ENCODE measurements around the gene FAP. TPM values are rescaled to one million over a fixed set of nuclear protein-coding genes. Genes with fewer than 3 reads are reported as not detected.
A peak's percentile ranks its signal among the peaks of the same experiment; 100 is the strongest.

Gene FAP
- total RNA-seq, 1 donor from 2014 or later = 50.0 TPM

DNA sequence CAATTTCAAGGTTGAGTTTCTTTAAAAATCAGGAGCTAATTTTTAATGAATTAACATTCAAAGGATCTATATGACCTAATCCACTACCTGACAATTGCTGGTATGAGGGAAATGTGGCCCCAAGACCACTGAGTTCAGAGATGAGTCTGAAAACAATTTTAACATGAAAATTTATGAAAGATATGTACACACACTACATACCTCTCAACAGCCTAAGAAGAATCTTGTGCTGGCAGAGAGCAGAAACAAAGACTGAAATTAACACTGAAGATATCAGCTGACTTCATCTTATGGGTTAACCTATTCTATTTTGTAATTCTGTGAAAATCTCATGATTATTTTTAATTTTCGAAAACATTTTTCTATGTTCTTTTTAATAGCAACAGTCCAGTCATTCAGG lies 1.7 kb downstream of the FAP start:
- DNase-seq = no peak

DNA sequence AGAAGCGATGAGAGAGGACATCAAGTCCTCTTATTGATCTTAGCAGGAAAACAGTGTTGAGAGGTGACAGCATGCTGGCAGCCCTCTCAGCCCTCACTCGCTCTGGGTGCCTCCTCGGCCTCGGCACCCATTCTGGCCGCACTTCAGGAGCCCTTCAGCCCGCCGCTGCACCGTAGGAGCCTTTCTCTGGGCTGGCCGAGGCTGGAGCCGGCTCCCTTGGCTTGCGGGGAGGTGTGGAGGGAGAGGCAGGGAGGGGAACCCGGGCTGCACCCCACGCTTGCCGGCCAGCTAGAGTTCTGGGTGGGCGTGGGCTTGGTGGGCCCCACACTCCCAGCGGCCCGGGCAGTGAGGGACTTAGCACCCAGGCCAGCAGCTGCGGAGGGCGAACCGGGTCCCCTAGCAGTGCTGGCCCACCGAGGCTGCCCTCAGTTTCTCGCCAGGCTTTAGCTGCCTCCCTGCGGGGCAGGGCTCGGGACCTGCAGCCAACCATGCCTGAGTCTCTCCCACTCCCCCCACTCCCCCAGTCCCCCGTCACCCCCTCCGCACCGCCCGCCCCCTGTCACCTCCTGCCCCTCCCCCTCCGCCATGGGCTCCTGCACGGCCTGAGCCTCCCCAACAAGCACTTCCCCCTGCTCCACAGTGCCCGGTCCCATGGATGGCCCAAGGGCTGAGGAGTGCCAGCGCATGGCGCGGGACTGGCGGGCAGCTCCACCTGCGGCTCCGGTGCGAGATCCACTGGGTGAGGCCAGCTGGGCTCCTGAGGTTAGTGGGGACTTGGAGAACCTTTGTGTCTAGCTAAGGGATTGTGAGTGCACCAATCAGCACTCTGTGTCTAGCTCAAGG lies 8.4 kb downstream of the FAP start:
- DNase-seq = no peak

DNA sequence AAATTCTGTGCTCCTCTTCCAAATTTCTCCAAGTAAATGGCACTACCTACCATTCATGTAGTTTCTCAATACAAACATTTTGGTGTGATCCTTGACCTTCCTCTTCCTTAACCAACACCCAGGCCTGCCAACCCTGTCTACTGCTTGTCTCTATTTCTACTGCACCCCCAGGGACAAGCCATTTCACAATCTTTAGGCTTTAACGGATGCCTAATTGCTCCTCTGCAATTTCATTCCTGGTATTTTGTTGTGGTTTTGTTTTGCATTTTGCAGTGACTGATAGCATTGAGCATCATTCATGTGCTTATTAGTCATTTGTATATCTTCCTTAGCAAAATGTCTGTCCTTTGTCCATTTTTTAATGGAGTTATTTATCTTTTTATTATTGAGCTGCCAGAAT lies 10.0 kb downstream of the FAP start:
- no peak for DNase-seq

DNA sequence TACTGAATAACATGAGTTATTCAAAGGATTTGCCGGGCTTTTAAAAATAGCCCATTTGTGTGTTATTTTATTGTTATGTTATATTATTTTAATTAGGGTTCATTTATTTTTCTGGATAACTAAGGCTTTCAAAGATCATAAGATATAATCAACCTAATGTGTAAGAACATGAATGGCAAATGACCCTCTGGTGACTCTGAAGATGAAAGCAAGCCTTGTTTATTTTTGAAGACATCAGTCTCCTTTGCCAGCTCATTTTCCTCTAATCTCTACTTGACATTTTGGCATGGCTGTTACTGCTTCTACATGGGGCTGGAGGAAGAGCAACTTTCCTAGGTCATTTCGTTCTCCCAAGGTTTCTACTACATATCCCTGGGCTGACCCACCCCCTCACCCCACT lies 10.6 kb downstream of the FAP start:
- no peak for DNase-seq

DNA sequence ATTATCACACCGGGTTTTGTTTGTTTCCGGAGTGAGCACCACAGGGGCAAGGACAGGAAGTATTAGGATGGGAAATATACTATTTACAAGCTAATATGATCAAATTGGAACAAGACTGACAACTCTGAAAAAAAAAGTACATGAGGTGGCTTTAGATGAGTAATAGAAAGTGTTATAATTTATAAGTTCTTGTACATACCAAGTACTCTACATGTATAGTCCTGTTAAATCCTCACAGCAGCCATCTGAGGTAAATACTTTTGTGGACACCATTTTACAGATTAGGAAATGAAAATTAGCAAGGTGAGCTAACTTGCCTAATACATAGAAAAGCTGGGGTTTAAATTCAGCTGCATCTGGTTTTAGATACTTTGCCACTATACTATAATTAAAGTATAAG lies 11.2 kb downstream of the FAP start:
- DNase-seq = no peak

DNA sequence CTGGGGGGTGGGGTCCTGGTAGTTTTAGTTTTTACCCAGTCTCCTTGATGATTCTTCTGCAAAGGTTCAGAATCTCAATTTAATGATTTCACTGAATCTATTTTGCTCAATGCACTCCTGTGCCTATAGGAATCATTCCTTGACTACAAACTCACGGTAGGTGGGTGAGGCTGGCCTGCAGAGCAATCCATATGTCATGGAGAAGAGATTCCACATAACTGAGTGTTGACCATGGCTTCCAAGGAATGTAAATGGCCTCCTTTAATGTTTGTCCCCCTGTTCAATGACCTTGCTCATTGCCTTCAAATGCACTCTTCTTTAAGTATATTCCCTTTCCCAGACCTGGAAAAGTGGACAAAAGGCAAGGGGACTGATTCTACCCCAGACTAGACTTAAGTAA lies 12.5 kb downstream of the FAP start:
- no peak for DNase-seq

DNA sequence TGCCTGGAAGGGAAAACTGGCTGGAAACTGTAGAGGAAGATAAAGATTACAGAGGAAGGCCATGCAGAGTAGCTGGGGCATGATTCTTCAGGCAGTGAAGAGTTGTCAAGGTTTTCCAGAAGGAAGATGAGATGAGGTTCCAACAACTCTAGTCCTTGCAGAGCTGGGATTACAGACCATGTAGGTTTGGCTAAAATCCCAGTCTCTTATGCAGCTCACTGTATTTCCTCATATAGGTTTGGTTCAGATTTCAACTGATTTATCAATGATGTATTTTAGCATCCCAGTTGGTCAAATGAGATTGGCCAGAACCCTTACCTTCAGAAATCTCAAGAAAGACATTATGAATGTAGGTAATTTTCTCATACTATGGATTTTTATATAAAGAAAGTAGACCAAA lies 16.4 kb downstream of the FAP start:
- no peak for DNase-seq

DNA sequence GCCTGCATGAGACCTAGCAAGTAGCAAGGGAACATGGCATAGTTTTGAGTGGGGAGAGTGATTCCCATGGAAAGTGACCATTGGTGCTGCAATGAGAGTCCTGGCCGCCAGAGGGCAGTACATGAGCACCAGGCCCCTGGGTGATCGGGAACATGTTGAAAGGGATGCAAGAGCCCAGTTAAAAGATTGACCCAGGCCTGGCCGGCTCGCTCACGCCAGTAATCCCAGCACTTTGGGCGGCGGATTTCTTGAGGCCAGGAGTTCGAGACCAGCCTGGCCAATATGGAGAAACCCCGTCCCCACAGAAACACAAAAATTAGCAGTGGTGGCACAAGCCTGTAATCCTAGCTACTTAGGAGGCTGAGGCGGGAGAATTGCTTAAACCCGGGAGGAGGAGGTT lies 22.2 kb downstream of the FAP start:
- peak; percentile 51 for DNase-seq

DNA sequence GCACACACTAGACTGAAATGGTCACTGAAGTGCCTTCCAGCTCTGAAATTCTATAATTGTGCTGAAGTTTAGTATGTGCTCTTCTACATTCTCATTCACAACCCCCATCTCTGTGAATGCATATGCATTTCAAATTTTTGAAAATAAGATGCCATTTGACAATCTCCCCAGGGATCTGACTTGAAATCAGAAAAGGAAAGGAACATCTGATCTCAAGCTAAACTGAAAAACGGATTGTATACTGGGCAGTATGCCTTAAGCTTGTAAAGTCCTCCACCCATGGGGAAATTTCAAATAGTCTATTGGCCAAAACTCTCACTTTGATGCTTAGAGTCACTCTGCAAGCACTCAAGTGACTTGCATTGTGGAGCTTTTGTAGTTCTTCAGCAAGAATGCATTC lies 22.9 kb downstream of the FAP start:
- DNase-seq = peak; percentile 62

DNA sequence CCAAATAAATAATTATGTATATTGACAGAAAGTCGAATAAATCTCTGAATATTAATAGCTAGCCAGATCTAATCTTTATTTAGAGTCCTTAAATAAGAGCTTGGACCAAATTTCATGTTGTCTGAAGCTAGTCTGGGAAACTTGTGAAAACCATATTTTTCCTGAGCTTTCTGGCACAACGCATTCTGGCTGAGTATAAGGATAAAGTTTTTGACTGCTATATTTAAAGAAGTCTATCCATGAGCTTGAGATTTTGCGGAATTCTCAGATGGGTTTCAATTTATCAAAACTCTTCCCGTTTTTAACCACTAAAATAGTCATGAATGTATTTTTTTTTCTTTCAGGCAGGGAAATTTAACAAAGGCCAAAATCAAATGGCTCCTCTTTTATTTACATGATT lies 23.8 kb downstream of the FAP start:
- peak; percentile 50 for DNase-seq

DNA sequence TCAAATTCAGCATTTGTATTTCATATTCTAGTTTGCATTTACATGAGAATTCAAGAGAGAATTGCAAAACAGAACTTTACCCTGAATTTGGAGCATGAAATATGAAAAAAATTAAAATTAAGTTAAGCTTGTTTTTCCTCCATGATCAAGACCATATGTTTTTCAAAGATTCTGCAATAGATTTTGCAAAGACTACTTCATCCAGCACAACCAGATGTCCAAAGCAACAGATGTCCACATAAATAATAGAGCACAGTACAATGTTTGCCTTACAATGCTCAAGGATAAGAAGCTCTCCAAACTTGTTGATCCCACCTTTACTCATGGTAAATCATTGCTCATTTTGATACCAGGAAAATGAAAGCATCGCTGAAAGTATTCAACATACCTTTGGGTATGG lies 25.6 kb downstream of the FAP start:
- peak; percentile 72 for DNase-seq

DNA sequence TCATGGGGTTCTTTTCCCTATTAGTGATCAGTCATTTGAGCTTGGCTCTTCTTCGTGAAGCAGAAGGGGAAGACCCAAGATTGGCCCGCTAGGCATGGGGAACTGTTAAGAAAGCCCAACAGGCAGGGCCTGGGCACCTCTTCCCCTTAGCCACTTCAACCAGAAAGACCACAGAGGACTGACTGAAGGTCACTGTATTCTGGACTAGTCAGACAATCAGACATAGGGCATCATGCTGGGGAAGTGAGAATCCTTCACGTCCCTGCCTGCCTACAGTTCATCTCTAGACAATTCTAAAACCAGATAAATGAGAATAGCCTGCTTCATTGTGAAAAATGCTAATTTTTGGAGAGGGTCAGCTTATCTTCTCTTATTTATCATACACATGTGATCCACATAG lies 28.1 kb downstream of the FAP start:
- no peak for DNase-seq

DNA sequence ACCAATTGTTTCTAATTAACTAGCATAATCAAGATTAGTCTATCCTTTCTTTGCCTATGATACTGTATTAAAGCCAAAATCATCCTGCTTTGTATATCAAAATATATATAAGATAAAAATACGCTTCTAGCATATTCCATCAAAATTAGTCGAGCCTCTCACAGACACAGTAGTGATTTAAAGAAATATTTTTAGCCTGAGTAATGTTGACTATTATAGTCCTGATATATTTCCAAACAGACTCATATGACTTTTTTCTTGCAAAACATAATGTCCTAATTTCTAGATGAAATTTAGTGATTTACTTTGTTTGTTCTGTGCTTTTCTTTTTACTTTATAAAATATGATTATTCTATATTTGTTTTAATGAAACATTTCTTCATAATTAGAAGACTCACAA lies 30.9 kb downstream of the FAP start:
- DNase-seq = no peak

DNA sequence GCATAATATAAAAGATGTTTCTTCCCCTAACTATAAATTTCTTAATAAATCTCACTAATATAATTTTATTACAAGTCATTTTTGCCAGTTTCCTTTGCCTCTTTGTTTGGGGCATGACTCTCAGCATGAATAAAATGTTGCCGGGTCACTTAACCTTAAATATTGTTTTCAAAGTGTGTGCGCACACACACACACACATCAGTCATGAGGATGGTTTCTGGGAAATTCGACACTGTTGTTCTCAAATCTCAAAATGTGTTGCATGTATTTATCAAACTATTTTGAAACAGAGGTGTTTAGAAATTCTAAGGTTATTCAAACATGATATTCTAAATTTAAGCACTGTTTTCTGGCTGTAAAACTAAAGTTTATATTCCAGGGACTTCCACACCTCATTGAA lies 31.5 kb downstream of the FAP start:
- DNase-seq = no peak

DNA sequence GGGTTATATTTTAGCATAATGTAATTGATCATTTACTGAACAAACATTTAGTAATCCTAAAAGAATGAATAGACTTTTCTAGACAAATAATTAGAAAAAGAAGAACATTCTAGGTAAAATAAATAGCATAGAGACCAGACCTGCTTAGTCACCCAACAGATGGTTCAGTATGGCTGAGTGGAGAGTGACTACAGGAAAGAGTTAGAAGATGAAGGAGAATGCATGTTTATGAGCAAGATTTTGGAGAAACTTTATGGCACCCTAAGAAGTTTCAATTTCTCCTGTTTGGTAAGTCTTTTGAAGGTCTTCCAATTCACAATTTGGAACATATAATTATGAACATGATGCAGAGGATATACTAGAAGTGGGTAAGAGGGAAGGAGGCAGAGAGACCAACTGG lies 32.9 kb downstream of the FAP start:
- no peak for DNase-seq

DNA sequence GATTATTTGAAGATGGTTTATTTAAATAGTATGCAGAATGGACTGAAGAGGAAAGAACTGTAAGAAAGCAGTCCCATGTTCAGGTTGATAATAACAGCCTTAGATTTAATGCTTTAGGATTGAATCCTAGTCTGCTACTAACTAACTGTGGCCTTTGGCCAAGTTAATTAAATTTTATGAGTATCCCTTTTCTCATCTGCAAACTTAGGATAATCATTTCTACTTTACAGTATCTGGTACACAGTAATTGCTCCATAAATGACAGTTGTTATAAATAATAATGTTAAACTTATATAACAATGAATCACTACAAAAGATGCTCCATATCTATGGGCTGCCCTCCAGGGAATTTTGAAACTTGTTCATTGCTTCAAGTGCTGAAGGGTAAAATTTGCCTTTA lies 41.0 kb downstream of the FAP start:
- DNase-seq = no peak

DNA sequence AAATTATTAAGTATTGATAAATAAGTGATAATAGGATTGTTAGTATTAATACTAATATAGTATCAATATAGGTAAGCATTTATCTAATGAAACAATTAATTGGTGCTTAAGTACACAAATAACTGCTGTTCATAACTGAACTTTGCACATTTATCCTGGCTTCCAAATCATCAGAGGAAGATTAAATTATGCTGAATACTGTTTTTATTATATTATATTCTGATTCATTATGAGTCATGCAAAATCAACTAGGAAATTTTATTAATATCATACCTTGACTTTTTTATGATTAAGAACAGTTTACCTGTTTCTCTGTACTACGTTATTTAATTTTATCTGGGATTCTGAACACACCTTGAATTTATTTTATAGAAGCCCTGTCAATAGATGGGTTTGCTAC lies 42.6 kb downstream of the FAP start:
- DNase-seq = no peak

DNA sequence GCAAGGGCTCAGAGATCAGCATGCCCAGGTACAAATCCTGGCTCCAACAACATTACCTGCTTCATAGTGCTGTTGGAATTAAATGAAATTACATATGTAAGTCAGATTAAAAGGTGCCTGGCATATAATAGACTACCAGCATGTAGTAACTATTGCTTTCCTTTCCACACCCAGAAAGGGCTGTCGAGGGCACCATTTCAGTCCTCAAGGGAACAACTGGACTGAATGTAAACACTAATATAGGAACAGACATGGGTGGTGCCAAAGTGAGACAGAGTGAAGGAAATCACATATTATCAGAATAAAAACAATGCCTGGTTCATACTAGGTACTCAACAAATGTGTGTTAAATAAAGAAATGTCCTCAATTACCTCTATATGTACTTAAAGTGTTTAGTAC lies 43.3 kb downstream of the FAP start:
- DNase-seq = no peak

DNA sequence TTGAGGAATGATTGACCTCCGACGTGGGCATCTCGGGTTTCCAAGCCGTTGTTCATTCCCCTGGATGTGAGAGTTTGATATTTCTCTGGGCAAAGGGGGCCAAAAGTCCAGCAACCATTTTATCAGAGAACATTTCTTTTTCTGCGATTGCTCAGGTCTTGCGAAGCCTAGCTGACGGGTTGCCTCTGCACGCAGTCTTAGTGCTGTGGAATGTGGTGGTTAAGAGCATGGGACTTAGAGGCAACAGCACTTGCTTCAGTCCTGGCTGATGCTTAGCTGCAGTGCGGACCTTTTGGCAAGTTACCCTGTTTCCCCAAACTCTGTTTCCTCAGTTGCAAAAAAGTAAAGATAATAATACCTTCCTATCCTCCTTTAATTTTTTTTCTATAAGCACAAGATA lies 45.0 kb downstream of the FAP start:
- no peak for DNase-seq

DNA sequence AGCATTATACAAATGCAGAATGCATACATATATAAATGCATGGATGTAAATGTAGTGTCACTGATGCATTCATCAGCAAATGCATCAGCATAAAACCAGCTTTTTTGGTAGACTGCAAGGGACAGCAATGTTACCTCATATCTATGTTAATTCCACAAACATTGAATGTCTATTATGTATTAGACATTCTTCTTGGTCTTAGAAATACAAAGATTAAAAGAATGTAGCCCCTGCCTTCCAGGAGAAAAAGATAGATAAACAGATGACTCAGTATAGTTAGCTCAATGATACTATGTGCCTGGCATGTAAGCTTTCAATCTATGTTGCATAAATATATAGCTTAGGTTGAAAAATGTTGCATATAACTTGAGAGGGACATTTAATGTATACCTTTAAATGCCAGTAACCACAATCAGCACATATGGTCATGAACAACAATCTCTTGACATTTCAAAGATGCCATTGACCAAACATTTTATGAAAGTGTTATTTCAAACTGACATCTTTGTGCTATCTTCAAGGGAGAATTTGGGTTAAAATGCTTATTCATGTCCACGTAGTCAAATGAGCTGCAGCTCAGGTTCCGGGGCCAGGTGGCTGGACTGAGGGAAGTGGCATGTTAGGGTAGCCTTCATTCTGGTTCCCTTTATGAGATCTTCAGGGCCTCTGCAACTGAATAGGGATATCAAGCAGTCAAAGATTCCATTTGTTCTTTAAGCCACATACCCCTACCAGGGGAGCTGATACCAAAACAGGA lies 46.0 kb downstream of the FAP start:
- DNase-seq = no peak

DNA sequence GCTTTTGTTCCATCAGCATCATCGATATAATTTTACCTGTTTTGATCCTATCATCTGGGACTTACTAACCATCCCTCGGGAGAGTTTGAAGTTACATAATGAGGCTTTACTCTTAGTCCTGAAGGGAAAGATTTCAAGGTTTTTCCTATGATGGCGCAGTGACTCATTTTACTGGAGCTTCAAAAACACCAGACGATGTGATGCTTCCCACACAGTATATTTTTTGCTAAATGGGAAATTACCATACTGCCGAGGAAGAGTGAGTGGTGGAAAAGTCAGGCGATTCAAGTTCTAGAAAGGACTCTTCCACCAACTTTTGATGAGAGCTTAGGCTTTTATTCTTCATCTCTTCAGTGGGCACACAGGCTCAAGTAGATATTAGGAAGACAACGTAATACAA lies 46.6 kb downstream of the FAP start:
- no peak for DNase-seq

DNA sequence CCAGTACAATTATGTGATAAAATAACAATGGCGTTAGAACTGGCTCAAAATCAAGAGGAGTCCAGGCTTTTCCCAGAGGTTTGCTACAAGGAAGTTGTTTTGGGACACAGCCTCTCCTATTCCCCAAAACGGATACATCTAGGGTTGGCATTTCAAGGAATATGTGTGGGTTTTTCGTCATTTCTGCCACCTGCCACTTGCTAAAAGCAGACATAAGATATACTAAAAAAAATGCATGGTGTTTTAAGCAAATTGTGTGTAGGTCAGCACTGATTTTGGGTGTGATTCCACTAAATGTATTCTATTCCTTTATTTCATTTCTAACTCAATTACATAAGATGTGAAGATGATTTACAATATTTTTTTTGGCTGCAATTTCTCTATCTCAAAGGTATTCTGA lies 54.8 kb downstream of the FAP start:
- DNase-seq = no peak

DNA sequence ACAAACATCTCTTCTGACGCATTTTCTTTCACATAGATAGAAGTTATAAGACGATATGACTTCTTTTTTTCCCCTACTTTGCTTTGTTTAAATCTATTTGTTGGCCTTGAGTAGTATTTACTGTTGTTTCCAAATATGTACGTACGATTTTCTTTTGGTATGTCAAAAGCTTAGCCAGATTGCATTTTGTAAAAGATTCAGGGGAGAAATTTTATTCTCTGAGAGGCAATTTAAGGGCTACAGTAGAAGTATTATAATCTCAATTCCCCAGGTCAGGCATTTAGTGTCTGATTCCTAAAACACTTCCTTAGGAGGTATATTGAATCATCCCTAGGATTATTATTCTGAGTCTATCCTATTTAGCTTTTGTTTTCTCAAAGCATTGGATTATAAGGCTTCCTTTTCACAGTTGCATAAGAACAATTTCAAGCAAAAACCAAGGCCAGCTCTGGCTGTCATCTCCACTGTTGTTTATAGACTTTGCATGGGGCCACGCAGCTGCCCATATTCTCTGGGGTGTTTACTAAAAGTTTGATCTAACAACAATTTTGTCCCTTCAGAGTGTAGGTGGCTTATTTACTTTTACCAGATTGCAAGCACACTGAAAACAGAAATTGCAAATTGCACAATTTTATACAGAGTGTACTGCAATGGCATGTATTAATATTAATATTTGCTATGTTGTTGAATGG lies 57.6 kb downstream of the FAP start:
- no peak for DNase-seq
